HG03060 (cell line): ENCODE data around the gene SMC5.
"Not testable (repeated sequence)": the region's sequence is repeated elsewhere in the genome, so short reads cannot be mapped to it uniquely, and the experiment has no call there.

Experiments used
- ATAC-seq: cut with Tn5 transposase; IDR thresholded peaks from one replicate; pipeline ENCODE4 v1.9.1; 2021; ENCODE audit warnings: low read depth, moderate number of reproducible peaks; ENCODE audit not compliant: unreplicated experiment

SMC5 gene

GRCh38 chr9:70258692-70259511 is at the start of gene SMC5:
Gene SMC5, plus strand, starts transcription at chr9:70258978. Its CDS starts 101 bp downstream, at chr9:70259079.
- peak; percentile 64 for ATAC-seq

- ATAC-seq, result no peak
Measured at GRCh38 chr9:70217029-70217428, 41.7 kb upstream of the SMC5 start.

- no peak for ATAC-seq
Measured at GRCh38 chr9:70218767-70219166, 40.0 kb upstream of the SMC5 start.

- no peak for ATAC-seq
Measured at GRCh38 chr9:70220216-70220615, 38.6 kb upstream of the SMC5 start.

- no peak for ATAC-seq
Measured at GRCh38 chr9:70222354-70222753, 36.4 kb upstream of the SMC5 start.

GRCh38 chr9:70228118-70228517 is 30.7 kb upstream of the SMC5 start:
- ATAC-seq, result no peak

GRCh38 chr9:70228611-70229010 is 30.2 kb upstream of the SMC5 start:
- ATAC-seq, result no peak

GRCh38 chr9:70229026-70229425 is 29.8 kb upstream of the SMC5 start:
- no peak for ATAC-seq

GRCh38 chr9:70229579-70229978 is 29.2 kb upstream of the SMC5 start:
- no peak for ATAC-seq

- no peak for ATAC-seq
Measured at GRCh38 chr9:70232476-70232875, 26.3 kb upstream of the SMC5 start.

- not testable (repeated sequence) for ATAC-seq
Measured at GRCh38 chr9:70234208-70234607, 24.6 kb upstream of the SMC5 start.

GRCh38 chr9:70245952-70246351 is 12.8 kb upstream of the SMC5 start:
- ATAC-seq, result not testable (repeated sequence)

- no peak for ATAC-seq
Measured at GRCh38 chr9:70250221-70250620, 8.6 kb upstream of the SMC5 start.

GRCh38 chr9:70255486-70255885 is 3.3 kb upstream of the SMC5 start:
- no peak for ATAC-seq

GRCh38 chr9:70256123-70256551 is 2.6 kb upstream of the SMC5 start:
- ATAC-seq, result no peak

GRCh38 chr9:70257502-70257901 is 1.3 kb upstream of the SMC5 start:
- ATAC-seq, result no peak

GRCh38 chr9:70257991-70258691 is 637 bp upstream of the SMC5 start:
- ATAC-seq, result peak; percentile 20

- no peak for ATAC-seq
Measured at GRCh38 chr9:70259512-70259802, 679 bp downstream of the SMC5 start.

GRCh38 chr9:70260007-70260443 is 1.2 kb downstream of the SMC5 start:
- ATAC-seq, result no peak

GRCh38 chr9:70260606-70261005 is 1.8 kb downstream of the SMC5 start:
- peak; percentile 37 for ATAC-seq

GRCh38 chr9:70261131-70261870 is 2.5 kb downstream of the SMC5 start:
- ATAC-seq, result no peak
